CD8-positive, alpha-beta memory T cell (primary cell): ENCODE results near the gene DBH. TPM values are rescaled to one million over a fixed set of nuclear protein-coding genes. Genes with fewer than 3 reads are reported as not detected.
A peak's percentile ranks its signal among the peaks of the same experiment; 100 is the strongest.

ENCODE experiments used
- CTCF ChIA-PET: fragments of 350-600 bp; sonication (Branson Sonifier 250); formaldehyde crosslinking; loops from one replicate; lab custom pipeline; 2021; ENCODE audit warnings: antibody characterized with exemption; lab: Charles Lee
- POLR2A ChIA-PET: fragments of 350-600 bp; sonication (Branson Sonifier 250); formaldehyde crosslinking; loops from one replicate; lab custom pipeline; 2021; ENCODE audit warnings: antibody characterized with exemption; lab: Charles Lee
- DNase-seq, 5 donors: peaks; one replicate each; pipeline versions ENCODE4 v3.0.0 to v3.0.0-alpha.2; 2020 to 2022; ENCODE audit warnings: mixed read lengths in 1 of 5
- H3K27ac ChIP-seq: one replicate; pipeline ENCODE4 v1.7.0; 2013; ENCODE audit warnings: low read depth, mild to moderate bottlenecking, low read length, moderate library complexity
- H3K27me3 ChIP-seq: 2 replicates; pipeline ENCODE4 v1.7.0; 2013; ENCODE audit warnings: low read length, mild to moderate bottlenecking; ENCODE audit not compliant: insufficient read depth, poor library complexity, severe bottlenecking
- H3K36me3 ChIP-seq: 2 replicates; pipeline ENCODE4 v1.7.0; 2013; ENCODE audit warnings: mild to moderate bottlenecking, low read length, moderate library complexity; ENCODE audit not compliant: insufficient read depth
- H3K4me1 ChIP-seq: 2 replicates; pipeline ENCODE4 v1.7.0; 2013; ENCODE audit warnings: mild to moderate bottlenecking, low read length, moderate library complexity; ENCODE audit not compliant: insufficient read depth
- H3K4me3 ChIP-seq: 2 replicates; pipeline ENCODE4 v1.7.0; 2013; ENCODE audit warnings: mild to moderate bottlenecking, low read length
- H3K9me3 ChIP-seq: 2 replicates; pipeline ENCODE4 v1.7.0; 2013; ENCODE audit warnings: mild to moderate bottlenecking, low read length
- H3K27ac Mint-ChIP-seq, 8 donors: one replicate each; pipeline ENCODE4 v1.8.0; 2020 to 2021; ENCODE audit warnings: mixed read lengths in 8 of 8, mild to moderate bottlenecking in 6 of 8, inconsistent platforms in 3 of 8, moderate library complexity in 3 of 8
- H3K27me3 Mint-ChIP-seq, 2 donors: one replicate each; pipeline ENCODE4 v1.8.0; 2020 to 2021; ENCODE audit warnings: mixed read lengths in 2 of 2, mild to moderate bottlenecking in 1 of 2, moderate library complexity in 1 of 2
- H3K36me3 Mint-ChIP-seq, 3 donors: one replicate each; pipeline ENCODE4 v1.8.0; 2020 to 2021; ENCODE audit warnings: mixed read lengths in 3 of 3, inconsistent platforms in 1 of 3, mild to moderate bottlenecking in 1 of 3
- H3K4me1 Mint-ChIP-seq, 3 donors: one replicate each; pipeline ENCODE4 v1.8.0; 2020 to 2021; ENCODE audit warnings: mixed read lengths in 3 of 3, inconsistent platforms in 1 of 3, mild to moderate bottlenecking in 1 of 3
- H3K4me3 Mint-ChIP-seq, 7 donors: one replicate each; pipeline ENCODE4 v1.8.0; 2020 to 2021; ENCODE audit warnings: mixed read lengths in 7 of 7, mild to moderate bottlenecking in 6 of 7, moderate library complexity in 4 of 7, inconsistent platforms in 2 of 7
- H3K9me3 Mint-ChIP-seq, 5 donors: one replicate each; pipeline ENCODE4 v1.8.0; 2020 to 2022; ENCODE audit warnings: mixed read lengths in 5 of 5, mild to moderate bottlenecking in 3 of 5, moderate library complexity in 2 of 5, inconsistent platforms in 1 of 5
- polyA plus RNA-seq: library from polyadenylated mRNA; unstranded; fragments of 300-500 nt; fragmentation: Illumina TruSeq; gene quantifications from one replicate; pipeline ENCODE4 v1.2.3, GENCODE V29; 2021
- total RNA-seq, 2 experiments: library from RNA; stranded (reverse); gene quantifications; one replicate each; pipeline ENCODE4 v1.2.3, GENCODE V29; 2021

The DBH gene
- total and polyA plus RNA-seq, 3 experiments from 2014 or later: not detected

- no peaks in the 10 kb centered on the region for H3K9me3 Mint-ChIP-seq
- H3K4me3 ChIP-seq: no peak overlapping the region
- H3K27ac Mint-ChIP-seq: no peak overlapping the region
- H3K4me3 Mint-ChIP-seq: no peak overlapping the region
- H3K36me3 ChIP-seq: no peaks in the 10 kb centered on the region
- H3K4me1 Mint-ChIP-seq: peaks cover 0 to 8% (median 3%) of the 10 kb centered on the region in 3 donors
- peaks cover 15 to 17% of the 10 kb centered on the region in 2 donors for H3K27me3 Mint-ChIP-seq
- no peaks in the 10 kb centered on the region for H3K9me3 ChIP-seq
- peaks cover 25% of the 10 kb centered on the region for H3K4me1 ChIP-seq
- no peak overlapping the region for H3K27ac ChIP-seq
- DNase-seq: no peak
- ChIA-PET POLR2A (no interaction called here), CTCF (interaction anchor here (0.5 kb wide), 1 partner anchor 719 kb away, joined by 3 read pairs; no protein-coding TSS in a partner anchor)
- no peaks in the 10 kb centered on the region for H3K36me3 Mint-ChIP-seq
- no peaks in the 10 kb centered on the region for H3K27me3 ChIP-seq
Measured at GRCh38 chr9:133661846-133662540, 25.8 kb downstream of the DBH start.

GRCh38 chr9:133664173-133665050 is 28.2 kb downstream of the DBH start:
- Histone ChIP-seq H3K9me3 (no peaks in the 10 kb centered on the region), H3K4me1 (peaks cover 1% of the 10 kb centered on the region), H3K27ac (no peak overlapping the region), H3K27me3 (no peaks in the 10 kb centered on the region), H3K36me3 (no peaks in the 10 kb centered on the region), H3K4me3 (no peak overlapping the region)
- no peaks in the 10 kb centered on the region for H3K9me3 Mint-ChIP-seq
- H3K36me3 Mint-ChIP-seq: no peaks in the 10 kb centered on the region
- no peak overlapping the region for H3K27ac Mint-ChIP-seq
- ChIA-PET POLR2A (no interaction called here), CTCF (no interaction called here)
- no peak for DNase-seq
- H3K27me3 Mint-ChIP-seq: peaks cover 3 to 7% of the 10 kb centered on the region in 2 donors
- H3K4me1 Mint-ChIP-seq: no peaks in the 10 kb centered on the region
- no peak overlapping the region for H3K4me3 Mint-ChIP-seq

- no peak overlapping the region for H3K4me3 Mint-ChIP-seq
- no peaks in the 10 kb centered on the region for H3K27me3 ChIP-seq
- H3K4me1 ChIP-seq: no peaks in the 10 kb centered on the region
- H3K4me1 Mint-ChIP-seq: no peaks in the 10 kb centered on the region
- H3K36me3 Mint-ChIP-seq: no peaks in the 10 kb centered on the region
- peaks cover under 1 to 6% of the 10 kb centered on the region in 2 donors for H3K27me3 Mint-ChIP-seq
- H3K36me3 ChIP-seq: no peaks in the 10 kb centered on the region
- H3K9me3 ChIP-seq: no peaks in the 10 kb centered on the region
- H3K27ac ChIP-seq: no peak overlapping the region
- no peak overlapping the region for H3K27ac Mint-ChIP-seq
- ChIA-PET POLR2A (no interaction called here), CTCF (no interaction called here)
- H3K4me3 ChIP-seq: no peak overlapping the region
- no peaks in the 10 kb centered on the region for H3K9me3 Mint-ChIP-seq
- DNase-seq: no peak
Measured at GRCh38 chr9:133665096-133665495, 28.9 kb downstream of the DBH start.

GRCh38 chr9:133665535-133665934 is 29.4 kb downstream of the DBH start:
- H3K36me3 ChIP-seq: no peaks in the 10 kb centered on the region
- H3K27me3 ChIP-seq: no peaks in the 10 kb centered on the region
- no peak overlapping the region for H3K4me3 ChIP-seq
- Mint-ChIP-seq H3K4me1 (no peaks in the 10 kb centered on the region), H3K36me3 (no peaks in the 10 kb centered on the region), H3K4me3 (no peak overlapping the region), H3K27ac (peak overlapping the region in 1 of 8 donors; percentile 81), H3K27me3 (peaks cover 0 to 2% of the 10 kb centered on the region in 2 donors), H3K9me3 (no peaks in the 10 kb centered on the region)
- DNase-seq: no peak
- no peaks in the 10 kb centered on the region for H3K9me3 ChIP-seq
- POLR2A ChIA-PET: no interaction called here
- no peak overlapping the region for H3K27ac ChIP-seq
- CTCF ChIA-PET: no interaction called here
- no peaks in the 10 kb centered on the region for H3K4me1 ChIP-seq

- no peak for DNase-seq
- Mint-ChIP-seq H3K27ac (no peak overlapping the region), H3K4me3 (no peak overlapping the region), H3K36me3 (no peaks in the 10 kb centered on the region), H3K27me3 (no peaks in the 10 kb centered on the region), H3K9me3 (no peaks in the 10 kb centered on the region), H3K4me1 (no peaks in the 10 kb centered on the region)
- Histone ChIP-seq H3K4me3 (no peak overlapping the region), H3K27me3 (no peaks in the 10 kb centered on the region), H3K36me3 (no peaks in the 10 kb centered on the region), H3K4me1 (no peaks in the 10 kb centered on the region), H3K27ac (no peak overlapping the region), H3K9me3 (no peaks in the 10 kb centered on the region)
- CTCF ChIA-PET: no interaction called here
- POLR2A ChIA-PET: no interaction called here
Measured at GRCh38 chr9:133666387-133666786, 30.2 kb downstream of the DBH start.

GRCh38 chr9:133666845-133667244 is 30.7 kb downstream of the DBH start:
- no peak for DNase-seq
- H3K4me3 Mint-ChIP-seq: no peak overlapping the region
- CTCF ChIA-PET: no interaction called here
- Histone ChIP-seq H3K4me1 (no peaks in the 10 kb centered on the region), H3K36me3 (no peaks in the 10 kb centered on the region), H3K9me3 (no peaks in the 10 kb centered on the region), H3K27ac (no peak overlapping the region), H3K4me3 (no peak overlapping the region), H3K27me3 (no peaks in the 10 kb centered on the region)
- no peaks in the 10 kb centered on the region for H3K27me3 Mint-ChIP-seq
- POLR2A ChIA-PET: no interaction called here
- no peaks in the 10 kb centered on the region for H3K9me3 Mint-ChIP-seq
- H3K36me3 Mint-ChIP-seq: no peaks in the 10 kb centered on the region
- H3K4me1 Mint-ChIP-seq: no peaks in the 10 kb centered on the region
- no peak overlapping the region for H3K27ac Mint-ChIP-seq

GRCh38 chr9:133667759-133668450 is 31.7 kb downstream of the DBH start:
- Mint-ChIP-seq H3K36me3 (no peaks in the 10 kb centered on the region), H3K4me3 (no peak overlapping the region), H3K4me1 (no peaks in the 10 kb centered on the region), H3K9me3 (no peaks in the 10 kb centered on the region), H3K27me3 (no peaks in the 10 kb centered on the region), H3K27ac (peak overlapping the region in 2 of 8 donors; percentile 47 to 74)
- Histone ChIP-seq H3K27me3 (no peaks in the 10 kb centered on the region), H3K36me3 (no peaks in the 10 kb centered on the region), H3K4me3 (no peak overlapping the region), H3K27ac (no peak overlapping the region), H3K9me3 (no peaks in the 10 kb centered on the region), H3K4me1 (no peaks in the 10 kb centered on the region)
- ChIA-PET POLR2A (no interaction called here), CTCF (no interaction called here)
- DNase-seq: no peak
